GM18519 (cell line): ENCODE results near the gene CTBP1.

Experiments
- ATAC-seq: cut with Tn5 transposase; IDR thresholded peaks from one replicate; pipeline ENCODE4 v1.9.1; 2021; ENCODE audit warnings: mild to moderate bottlenecking, moderate library complexity; ENCODE audit not compliant: unreplicated experiment, low FRiP score

Gene CTBP1

DNA sequence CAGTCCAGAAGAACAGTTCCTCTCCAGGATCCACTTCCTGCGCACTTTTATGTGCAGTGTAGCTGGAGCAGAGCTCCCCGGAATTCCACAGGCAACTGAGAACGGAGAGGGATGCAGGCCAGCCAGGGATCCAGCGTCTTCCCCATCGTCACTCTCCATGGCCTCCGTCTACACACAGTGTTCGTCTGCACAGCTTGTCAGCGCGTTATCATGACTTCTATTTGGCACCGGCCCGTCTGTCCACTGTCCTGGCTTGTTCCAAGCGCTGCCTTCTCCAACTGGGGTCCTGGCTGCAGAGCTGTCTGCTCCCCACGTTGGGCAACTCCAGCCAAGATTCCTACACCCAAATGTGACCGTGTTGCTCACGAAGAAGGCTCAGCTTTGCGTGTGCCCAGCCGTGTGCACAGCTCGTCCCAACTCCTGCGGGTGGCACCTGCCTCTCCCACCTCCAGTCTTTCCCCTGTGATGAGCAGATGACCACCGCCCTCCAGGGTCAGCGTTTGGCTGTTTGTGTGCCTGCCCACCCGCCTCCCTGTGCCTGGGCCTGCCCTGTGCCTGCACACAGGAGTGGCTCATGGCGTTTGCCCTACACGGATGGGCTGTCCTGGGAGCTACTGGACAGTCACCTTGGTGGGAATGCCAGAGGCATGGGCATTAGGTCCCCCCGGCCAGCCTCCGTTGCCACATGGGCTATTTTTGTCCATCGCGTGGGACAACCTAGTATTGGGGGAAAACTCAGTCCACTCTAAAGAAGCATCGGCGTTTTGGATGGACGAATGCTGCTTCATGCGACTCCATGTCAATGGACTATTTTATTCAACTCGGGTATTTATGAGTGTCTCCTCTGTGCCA, 2.2 kb upstream of the CTBP1 start:
- ATAC-seq: no peak

DNA sequence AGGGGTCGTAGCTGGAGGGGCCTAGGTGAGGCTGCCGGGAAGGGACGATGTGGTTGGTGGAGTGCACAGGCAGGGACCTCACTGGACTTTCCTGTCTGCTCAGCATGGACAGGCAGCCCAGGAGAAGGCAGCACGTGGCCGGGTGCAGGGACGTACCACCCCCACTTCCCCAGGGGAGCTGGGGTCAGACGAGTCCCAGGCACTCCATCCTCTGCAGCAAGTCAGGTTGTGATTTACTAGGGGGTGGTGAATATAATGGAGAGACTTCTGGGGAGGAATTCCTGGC, 1.5 kb upstream of the CTBP1 start:
- no peak for ATAC-seq

DNA sequence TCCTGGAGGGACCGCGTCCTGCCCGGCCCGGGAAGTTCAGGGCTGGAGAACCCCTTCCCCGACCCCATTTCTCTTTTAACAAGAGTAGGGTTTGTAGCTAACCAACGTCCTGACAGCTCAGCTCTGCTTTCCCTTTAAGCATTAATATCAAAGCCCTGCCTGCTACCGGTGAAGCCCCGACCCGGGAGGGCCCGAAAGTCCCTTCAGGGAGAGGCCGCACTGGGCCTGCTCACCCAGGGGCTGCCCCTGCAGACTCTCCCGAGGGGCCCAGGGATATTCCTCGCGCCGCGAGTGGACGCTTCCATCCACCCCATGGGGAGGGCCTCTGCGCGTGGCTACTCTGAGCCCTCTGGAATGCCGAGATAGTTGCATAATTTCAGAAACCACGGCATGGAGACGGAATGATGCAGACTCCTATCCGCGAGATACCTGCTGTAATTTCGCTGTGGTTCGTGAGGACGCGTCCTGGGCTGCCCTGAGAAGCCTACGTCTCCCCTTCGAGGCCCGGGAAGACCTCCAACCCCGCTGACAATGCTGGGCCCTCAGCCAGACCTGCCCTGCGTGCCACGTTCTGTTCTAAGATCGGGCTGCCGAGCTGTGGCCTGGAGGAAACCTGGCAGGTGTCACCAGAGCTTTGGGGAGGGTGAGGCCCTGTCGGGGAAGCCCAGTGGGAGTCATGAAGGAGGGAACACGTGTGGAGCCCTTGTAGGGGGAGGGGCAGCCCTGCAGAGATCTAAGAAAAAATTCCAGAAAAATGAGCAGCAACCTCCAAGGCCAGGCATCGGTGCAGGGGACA, 999 bp upstream of the CTBP1 start:
- no peak for ATAC-seq

DNA sequence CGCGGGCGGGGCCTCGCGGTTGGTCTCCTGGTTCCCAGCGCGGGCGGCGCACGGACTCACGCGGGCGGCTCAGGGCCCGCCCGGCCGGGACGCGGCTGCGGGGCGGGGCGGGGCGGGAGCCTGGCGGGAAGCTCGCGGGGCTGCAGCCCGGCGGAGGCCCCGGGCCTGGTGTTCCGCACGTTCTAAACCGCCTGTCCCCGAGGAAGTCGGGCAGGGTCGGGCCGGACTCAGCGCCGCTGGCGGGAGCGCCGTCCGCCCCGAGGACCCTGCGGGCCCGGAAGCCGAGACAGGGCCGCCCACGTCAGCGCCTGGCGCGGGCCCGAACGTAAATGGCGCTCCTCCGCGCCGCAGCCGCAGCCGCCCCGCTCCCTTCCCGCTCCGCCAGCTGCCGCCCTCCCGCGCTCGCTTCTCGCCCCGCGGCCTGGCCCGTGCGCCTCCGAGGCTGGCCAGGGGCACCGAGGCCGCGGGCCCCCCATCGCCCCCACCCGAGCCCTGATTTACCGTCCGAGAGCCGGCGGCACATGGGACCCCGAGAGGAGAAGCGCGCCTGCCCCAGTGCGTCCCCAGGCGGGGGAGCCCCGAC, 309 bp upstream of the CTBP1 start:
- ATAC-seq: peak; percentile 44

DNA sequence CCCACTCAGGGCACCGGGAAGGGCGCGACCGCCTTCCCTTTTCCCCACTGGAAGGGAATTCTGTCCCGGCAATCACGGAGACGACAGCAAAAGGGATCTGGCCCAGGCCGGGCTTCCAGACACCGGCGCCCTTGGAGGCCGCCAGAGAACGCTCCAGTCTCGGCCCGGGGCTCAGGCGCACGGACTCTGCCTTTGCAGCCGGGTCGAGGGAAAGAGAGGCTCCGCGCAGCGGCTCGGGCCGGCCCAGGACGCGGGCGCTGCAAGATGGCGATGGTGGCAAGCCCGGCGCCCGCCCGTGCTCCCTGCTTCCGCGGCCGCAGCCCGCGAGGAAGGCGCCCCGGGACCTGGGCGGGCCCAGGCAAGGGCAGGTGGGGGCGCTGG, 1.1 kb downstream of the CTBP1 start:
- ATAC-seq: peak; percentile 11

DNA sequence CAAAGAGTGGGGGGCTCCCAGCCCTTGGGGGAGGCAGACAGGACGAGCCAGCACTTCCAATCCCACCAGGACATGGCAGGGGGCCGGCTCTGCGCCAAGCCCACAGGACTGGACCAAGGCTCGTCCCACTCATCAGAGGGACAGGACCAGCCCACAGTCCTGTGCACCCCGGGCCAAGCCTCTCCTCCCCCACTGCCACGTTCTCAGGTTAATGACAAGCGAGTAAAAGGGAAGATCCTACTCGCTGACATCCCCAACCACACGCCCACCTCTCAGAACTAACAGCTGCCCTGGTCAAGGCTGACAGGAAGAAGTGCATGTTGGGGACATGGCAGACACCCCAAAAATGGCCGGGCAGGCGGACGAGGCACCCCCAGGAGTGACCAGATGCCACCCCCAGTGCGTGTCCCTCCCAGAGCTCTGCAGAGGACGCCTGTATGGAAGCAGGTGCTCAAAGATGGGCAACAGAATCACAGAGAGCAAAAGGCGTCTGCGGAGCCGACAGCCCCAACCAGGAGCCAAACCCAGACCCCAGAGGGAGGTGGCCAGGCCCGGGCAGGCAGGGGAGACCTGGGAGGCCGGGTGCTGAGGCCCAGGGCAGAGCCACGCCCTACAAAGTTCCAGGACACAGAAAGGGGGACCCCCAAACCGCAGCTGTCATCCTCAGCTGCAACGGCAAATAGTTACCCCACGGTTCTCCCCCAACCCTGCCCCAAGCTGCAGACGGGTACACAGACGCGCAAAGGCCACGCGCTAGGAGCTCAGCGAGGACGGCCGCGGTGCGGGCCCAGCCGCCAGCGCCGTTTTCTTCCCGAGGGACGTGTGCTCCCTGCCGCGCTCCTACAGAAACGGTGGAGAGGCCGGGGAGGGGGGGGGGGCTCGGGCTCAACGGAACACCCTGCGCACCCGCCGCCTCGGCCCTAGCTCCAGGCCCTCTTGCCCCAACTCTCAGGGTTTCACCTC, 1.7 kb downstream of the CTBP1 start:
- ATAC-seq: no peak

DNA sequence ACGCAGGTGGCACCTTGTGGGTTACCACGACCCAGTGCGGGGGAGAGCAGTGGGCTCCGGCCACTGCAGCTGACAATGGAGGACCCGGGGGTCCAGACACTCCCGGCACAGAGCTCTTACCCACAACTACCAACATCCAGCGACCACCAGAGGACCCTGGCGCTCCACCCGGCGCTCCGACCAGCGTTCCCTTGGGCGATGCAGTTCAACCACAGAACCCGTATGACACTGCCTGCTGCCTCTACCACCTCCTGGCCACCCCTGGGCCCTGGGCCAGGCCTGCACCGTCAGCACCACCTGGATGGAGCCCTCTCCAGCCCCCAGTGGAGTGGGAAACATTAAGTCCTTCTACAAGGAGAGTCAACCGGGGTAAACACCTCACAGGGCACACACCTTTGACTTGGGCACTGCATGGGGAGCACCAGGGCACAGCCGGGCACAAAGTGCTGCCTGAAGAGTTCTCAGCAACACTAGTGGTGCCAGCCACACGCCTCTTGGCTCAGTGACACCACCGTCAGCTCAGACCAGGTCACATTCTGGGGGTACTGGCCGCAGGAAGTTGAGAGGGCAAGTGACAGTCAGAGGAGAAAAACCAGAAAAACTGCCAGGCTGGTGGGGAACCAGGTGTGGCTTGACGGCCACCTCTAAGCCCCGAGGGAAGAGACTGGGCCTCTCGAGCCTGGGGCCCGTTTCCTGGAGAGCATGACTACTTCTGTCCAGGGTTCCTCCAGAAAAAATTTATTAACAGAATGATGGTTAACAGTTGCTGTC, 2.6 kb downstream of the CTBP1 start:
- no peak for ATAC-seq

DNA sequence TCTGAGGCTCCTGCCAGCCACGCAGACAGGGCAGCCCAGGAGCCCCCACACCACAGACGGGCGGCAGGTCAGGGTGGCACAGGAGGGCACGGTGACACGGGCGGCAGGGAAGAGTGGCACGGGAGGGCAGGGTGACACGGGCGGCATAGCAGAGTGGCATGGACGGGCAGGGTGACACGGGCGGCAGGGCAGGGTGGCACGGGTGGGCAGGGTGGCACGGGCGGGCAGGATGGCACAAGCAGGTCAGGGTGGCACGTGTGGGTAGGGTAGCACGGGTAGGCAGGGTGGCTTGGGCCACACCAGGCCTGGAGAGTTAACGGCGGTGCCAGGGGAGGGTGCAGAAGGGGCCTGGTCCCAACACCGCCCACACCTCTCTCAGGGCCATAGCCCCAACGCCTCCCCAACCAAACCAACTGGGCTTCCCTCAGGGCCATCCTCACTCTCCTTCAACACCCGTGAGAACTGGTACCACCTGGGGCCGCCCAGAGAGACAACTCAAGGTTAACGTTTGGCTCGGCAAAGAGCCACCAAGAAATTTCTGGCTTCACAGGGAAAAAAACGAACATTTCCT, 3.4 kb downstream of the CTBP1 start:
- no peak for ATAC-seq

DNA sequence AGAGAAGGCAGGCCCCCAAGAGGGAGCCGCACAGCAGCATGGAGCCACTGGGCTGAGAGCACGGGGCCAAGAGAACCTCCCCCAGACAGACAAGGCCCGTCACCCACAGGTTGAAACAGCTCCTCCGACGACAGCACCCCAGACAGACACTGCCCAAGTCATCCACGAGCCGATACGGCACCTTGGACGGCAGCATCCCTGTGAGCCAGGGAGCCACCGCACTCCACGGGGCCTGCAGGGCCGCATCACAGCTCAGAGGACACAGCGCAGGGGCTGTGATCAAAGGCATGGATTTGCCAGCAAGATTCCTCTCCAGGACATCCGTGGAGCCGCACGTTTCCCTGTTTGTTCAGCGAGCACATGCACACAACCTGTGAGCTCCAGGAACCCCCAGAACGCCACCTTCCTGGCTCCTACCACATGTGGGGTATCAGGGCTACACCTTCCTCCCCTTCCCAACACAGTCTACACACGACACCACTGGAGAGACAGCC, 3.9 kb downstream of the CTBP1 start:
- no peak for ATAC-seq

DNA sequence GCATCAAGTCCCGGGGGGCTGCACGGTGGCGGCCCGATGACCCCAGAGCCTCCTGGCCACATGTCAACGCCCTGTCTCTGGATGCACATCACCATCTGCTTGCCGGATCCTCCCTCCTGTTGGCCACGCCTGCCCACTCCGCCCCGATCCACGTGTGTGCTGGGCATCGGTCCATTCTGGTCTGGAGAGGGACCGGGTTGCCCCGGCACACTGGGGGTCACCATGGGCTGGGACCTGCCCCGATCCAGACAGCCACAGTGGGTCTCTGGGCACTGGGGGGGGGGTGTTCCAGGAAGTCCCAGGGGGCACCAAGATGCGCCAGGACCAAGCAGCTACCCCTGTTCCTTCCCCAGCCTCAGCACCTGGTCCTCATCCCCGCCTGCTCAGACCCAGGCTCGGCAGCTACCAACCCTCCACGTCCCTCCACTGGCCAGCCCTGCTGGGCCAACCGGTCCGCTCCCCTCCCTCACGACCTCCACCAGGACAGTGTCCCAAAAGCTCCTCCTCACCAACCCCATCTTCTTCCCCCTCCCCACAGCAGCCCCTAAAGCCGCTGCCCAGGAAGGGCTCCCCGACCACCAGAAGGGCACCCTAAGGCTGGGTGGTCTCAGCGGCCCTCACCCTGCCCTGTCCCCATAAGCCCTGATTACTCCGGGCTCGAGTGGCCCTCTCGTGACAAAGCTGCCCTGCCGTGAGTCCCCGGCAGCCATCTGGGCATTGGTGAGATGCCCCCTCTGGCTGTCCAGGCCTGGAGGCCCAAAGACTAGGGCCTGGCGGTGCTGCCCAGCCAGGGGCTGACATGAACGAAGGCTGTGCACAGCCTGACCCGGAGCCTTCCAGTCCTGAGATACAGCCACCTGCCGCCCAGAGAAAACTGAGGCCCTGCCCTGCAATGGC, 4.6 kb downstream of the CTBP1 start:
- no peak for ATAC-seq

DNA sequence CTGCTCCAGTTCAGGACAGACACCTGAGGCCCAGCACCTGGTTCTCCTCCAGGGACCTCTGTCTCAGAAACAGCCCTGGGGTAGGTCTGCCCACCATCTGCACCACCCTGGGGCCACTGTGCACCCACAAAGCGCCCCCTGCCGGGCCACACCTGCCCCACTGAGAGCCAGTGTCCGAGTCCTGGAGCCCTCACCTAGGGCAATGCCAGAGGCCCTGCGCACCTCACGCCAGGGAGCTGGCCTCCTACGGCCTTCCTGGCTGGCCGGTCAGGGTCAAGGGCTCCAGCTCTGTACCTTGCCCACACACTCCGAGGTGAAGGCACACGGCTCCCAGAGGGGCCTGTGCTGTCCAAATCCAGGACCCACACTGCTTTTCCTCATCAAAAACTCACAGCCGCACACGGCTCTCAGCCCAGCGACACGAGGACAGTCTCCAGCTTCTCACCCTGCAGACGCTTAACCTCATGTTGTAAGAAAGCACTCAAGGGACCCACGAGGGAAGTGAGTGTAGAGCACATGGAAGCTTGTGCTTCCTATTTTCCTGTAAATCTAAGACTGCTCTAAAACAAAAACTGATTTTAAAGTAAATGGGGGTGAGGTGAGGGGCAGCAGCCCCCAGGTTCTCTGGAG, 5.4 kb downstream of the CTBP1 start:
- ATAC-seq: no peak

DNA sequence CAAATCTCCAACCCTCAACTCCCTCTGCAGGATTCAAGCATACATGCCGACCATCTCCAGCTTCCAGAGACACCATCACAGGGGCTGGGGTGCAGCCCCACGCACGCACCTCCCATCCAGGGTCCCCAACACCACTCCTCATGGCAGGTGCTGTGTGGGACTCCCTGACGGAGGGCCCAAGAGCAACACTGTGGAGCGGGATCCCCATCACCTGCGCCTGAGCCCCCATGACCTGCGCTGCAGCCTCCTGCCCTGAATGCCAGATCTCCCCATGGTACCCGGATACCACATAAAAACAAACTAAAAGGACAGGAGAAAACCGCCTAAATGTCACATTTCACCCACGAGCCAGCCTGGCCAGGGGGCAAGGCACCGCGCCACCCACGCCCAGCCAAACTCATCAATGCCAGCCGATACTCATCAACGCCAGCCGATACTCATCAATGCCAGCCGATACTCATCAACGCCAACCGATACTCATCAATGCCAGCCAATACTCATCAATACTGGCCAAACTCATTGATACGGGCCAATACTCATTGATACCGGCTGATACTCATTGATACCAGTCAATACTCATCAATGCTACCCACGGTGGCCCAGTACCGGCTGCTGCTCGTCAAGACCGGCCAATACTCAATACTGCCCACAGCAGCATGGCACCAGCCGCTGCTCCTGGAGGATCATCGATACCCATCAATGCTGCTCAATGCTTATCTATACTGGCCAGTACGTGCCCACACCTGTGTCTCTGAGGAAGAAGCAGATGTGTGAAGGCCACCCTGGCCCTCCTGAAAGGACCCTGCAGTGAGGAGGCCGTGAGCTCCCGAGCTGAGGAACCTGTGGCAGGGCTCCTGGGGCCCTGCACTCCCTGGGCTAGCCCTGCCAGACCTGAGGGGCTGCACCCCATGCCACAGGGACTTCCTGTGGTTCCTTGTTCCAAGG, 6.2 kb downstream of the CTBP1 start:
- ATAC-seq: no peak

DNA sequence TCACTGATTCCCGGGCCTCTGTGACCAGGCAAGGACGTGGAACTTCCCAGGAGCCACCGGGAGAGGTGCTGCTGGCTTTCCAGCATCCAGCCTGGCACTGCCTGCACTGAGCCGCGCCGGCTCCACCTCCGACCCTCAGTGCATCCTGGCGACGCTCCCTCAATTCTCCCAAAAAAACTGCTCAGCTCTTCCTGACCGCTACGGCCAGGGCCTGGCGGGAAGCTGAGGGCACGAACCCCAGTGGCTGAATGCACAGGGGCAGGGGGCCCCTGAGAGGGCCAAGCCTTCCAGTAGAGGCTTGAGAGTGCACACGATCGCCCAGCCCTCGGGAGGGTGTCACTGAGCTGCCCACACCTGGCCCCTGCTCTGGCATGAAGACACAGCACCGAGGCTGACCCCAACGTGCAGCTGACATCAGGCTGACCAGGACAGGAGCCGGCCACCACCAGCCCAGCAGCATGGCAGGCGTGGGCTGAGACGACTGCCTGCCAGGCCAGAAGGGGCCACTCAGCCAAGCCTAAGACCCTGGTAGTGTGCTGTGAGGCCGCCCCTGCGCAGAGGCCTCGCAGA, 6.9 kb downstream of the CTBP1 start:
- ATAC-seq: no peak

DNA sequence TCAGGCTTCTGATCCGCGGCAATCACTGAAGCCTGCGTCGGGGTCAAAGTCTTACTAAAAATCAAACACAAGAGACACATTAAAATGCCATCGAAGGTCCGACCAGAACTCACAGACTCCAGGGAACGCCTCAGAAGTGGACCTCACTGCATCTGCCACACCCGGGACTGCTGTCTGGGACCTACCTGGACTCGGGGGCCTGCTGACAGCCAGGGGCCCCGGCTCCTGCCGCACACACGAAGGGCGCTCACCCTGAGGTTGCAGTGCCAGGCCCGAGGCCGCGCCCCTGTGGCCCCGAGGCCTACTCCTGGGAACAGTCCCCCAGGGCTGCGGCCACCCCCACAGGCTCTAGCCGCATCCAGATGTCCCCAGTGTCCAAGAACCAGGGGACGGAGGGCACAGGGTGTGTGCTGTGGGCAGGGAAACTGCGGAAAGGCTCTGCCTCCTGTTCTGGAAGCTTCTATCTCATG, 7.4 kb downstream of the CTBP1 start:
- ATAC-seq: no peak

DNA sequence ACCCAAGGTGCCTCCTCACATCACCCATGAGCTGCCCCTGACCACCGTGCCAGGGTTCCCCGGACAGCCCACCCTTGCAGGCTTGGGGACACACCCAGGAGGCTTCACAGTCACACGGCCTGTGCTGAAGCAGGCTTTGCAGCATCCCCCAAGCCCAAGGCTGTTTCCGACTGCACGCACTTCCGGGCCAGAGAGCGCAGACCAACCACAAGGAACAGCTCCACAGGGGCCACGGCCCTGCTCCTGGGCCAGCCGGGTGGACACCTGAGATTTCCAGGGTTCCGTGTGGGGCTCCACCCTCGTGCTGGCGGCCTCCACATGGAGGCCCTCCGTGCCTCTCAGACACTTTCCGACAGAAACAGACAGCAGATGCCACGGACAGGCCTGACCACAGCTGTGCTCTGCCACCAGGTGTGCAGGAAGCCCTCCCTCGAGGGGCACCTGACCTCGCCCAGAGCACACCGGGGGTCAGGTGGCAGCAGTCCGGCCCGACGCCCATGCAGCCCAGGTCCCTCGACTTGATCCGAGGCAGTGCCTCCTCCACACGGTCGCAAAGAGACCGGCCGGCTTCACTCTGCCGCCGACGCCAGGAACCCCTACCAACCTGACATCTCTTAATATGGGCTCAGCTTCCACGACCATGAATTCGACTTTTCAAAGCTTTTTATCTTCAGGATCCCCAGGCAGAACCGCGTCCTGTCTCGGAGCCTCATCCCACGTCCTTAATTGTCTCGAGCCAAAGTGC, 8.0 kb downstream of the CTBP1 start:
- no peak for ATAC-seq

DNA sequence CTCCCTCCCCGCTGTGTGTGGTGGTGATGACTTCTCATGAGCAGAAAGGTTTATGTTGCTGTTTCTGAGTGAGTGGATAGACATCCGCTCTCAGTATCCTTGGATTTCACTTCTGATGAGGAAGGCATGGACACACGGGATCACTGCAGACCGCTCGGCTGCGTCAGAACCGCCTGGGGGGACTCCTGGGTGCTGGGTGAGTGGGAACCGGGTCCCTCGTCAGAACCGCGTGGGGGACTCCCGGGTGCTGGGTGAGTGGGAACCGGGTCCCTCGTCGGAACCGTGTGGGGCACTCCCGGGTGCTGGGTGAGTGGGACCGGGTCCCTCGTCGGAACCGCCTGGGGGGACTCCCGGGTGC, 9.0 kb downstream of the CTBP1 start:
- ATAC-seq: no peak
